HepG2 (cell line): ENCODE results near the gene TMEM95. TPM values are rescaled to one million over a fixed set of nuclear protein-coding genes. Genes with fewer than 3 reads are reported as not detected.

ENCODE experiments used
- ARID2 ChIP-seq: sonication (generic); formaldehyde crosslinking; IDR thresholded peaks from 2 replicates; pipeline ENCODE4 v1.8.1; 2022; ENCODE audit warnings: mild to moderate bottlenecking, missing genetic modification reagents, borderline replicate concordance
- HNF1B ChIP-seq: sonication (generic); formaldehyde crosslinking; IDR thresholded peaks from 2 replicates; pipeline ENCODE4 v1.5.1; 2020; ENCODE audit warnings: mild to moderate bottlenecking, moderate library complexity, missing genetic modification reagents
- HNRNPL ChIP-seq: fragments of 200-400 bp; formaldehyde crosslinking; IDR thresholded peaks from 2 replicates; pipeline ENCODE4 v1.6.1; 2017; ENCODE audit warnings: mild to moderate bottlenecking, low read depth, low read length
- KLF11 ChIP-seq: IDR thresholded peaks from 2 replicates; pipeline ENCODE4 v1.6.1; 2016; ENCODE audit warnings: missing compliant biosample characterization
- PAF1 ChIP-seq: IDR thresholded peaks from 2 replicates; pipeline ENCODE4 v1.6.1; 2016; ENCODE audit warnings: missing genetic modification reagents, missing compliant biosample characterization
- PBX3 ChIP-seq: sonication (generic); formaldehyde crosslinking; IDR thresholded peaks from 2 replicates; pipeline ENCODE4 v1.8.1; 2023; ENCODE audit warnings: missing genetic modification reagents, inconsistent platforms, borderline replicate concordance
- RBFOX2 ChIP-seq: fragments of 200-400 bp; formaldehyde crosslinking; IDR thresholded peaks from 2 replicates; pipeline ENCODE4 v1.6.1; 2017; ENCODE audit warnings: low read depth, mild to moderate bottlenecking, low read length
- SATB2 ChIP-seq: sonication (generic); formaldehyde crosslinking; IDR thresholded peaks from 2 replicates; pipeline ENCODE4 v1.5.0; 2020; ENCODE audit warnings: missing genetic modification reagents
- SKIL ChIP-seq: sonication (generic); formaldehyde crosslinking; IDR thresholded peaks from 2 replicates; pipeline ENCODE4 v1.8.0; 2022; ENCODE audit warnings: missing genetic modification reagents, mild to moderate bottlenecking, moderate library complexity, borderline replicate concordance
- TERF1 ChIP-seq: sonication (generic); formaldehyde crosslinking; IDR thresholded peaks from 2 replicates; pipeline ENCODE4 v1.8.0; 2022; ENCODE audit warnings: mild to moderate bottlenecking, missing genetic modification reagents, moderate library complexity
- TRIM22 ChIP-seq: fragments of 450-650 bp; IDR thresholded peaks from 2 replicates; pipeline ENCODE4 v1.6.1; 2017
- YY1 ChIP-seq: IDR thresholded peaks from 2 replicates; pipeline ENCODE4 v1.6.1; 2011; ENCODE audit warnings: low read length, low read depth, moderate library complexity, mild to moderate bottlenecking; ENCODE audit not compliant: insufficient read depth, insufficient replicate concordance
- ZNF143 ChIP-seq: sonication (generic); formaldehyde crosslinking; IDR thresholded peaks from 2 replicates; pipeline ENCODE4 v1.4.0; 2020; ENCODE audit warnings: missing genetic modification reagents
- ZNF224 ChIP-seq: sonication (generic); formaldehyde crosslinking; IDR thresholded peaks from 2 replicates; pipeline ENCODE4 v1.5.0; 2020; ENCODE audit warnings: mild to moderate bottlenecking, missing genetic modification reagents
- ZNF441 ChIP-seq: sonication (generic); formaldehyde crosslinking; IDR thresholded peaks from 2 replicates; pipeline ENCODE4 v1.7.0; 2021; ENCODE audit warnings: missing genetic modification reagents, borderline replicate concordance
- ZNF460 ChIP-seq: sonication (generic); formaldehyde crosslinking; IDR thresholded peaks from 2 replicates; pipeline ENCODE4 v1.5.1; 2020; ENCODE audit warnings: missing genetic modification reagents, mild to moderate bottlenecking, borderline replicate concordance
- ZNF484 ChIP-seq: sonication (generic); formaldehyde crosslinking; IDR thresholded peaks from 2 replicates; pipeline ENCODE4 v1.5.1; 2020; ENCODE audit warnings: mild to moderate bottlenecking, low read depth, missing genetic modification reagents, borderline replicate concordance
- ZNF580 ChIP-seq: IDR thresholded peaks from 2 replicates; pipeline ENCODE4 v1.6.1; 2016; ENCODE audit warnings: low read depth, borderline replicate concordance
- ZNF589 ChIP-seq: sonication (generic); formaldehyde crosslinking; conservative IDR thresholded peaks from 2 replicates; pipeline ENCODE4 v1.8.0; 2022; ENCODE audit warnings: mild to moderate bottlenecking, moderate library complexity, missing genetic modification reagents
- ZNF749 ChIP-seq: sonication (generic); formaldehyde crosslinking; IDR thresholded peaks from 2 replicates; pipeline ENCODE4 v1.8.0; 2022; ENCODE audit warnings: mild to moderate bottlenecking, missing genetic modification reagents, moderate library complexity, borderline replicate concordance
- ZNF816 ChIP-seq: sonication (generic); formaldehyde crosslinking; IDR thresholded peaks from 2 replicates; pipeline ENCODE4 v1.8.0; 2022; ENCODE audit warnings: missing genetic modification reagents, mild to moderate bottlenecking, borderline replicate concordance
- ZNF883 ChIP-seq: sonication (generic); formaldehyde crosslinking; IDR thresholded peaks from 2 replicates; pipeline ENCODE4 v1.5.1; 2020; ENCODE audit warnings: mild to moderate bottlenecking, missing genetic modification reagents; ENCODE audit errors: not compliant biosample characterization
- polyA plus RNA-seq, 8 experiments: library from polyadenylated mRNA; depleted of rRNA in 3 of 8; stranded (reverse) in 7 of 8; unstranded in 1 of 8; fragments of >200 nt; fragmentation: Illumina TruSeq in 4 of 8; extraction: Trizol in 4 of 8; gene quantifications; 2 replicates each; pipeline versions ENCODE4 v1.2.1 to v1.2.3, GENCODE V29; 2011 to 2016; ENCODE audit warnings: low read depth in 4 of 8, missing spikeins in 1 of 8, mixed read lengths in 1 of 8; ENCODE audit not compliant: insufficient read depth in 1 of 8
- total RNA-seq, 5 experiments: library from RNA; depleted of rRNA; stranded (reverse); fragments of >200 nt; fragmentation: Illumina TruSeq; extraction: Trizol; gene quantifications; 2 replicates each; pipeline ENCODE4 v1.2.3, GENCODE V29; 2016; ENCODE audit warnings: low read depth in 1 of 5

Gene TMEM95
- total and polyA plus RNA-seq, 2 of the 13 experiments (the other 11 are each of a cell fraction or from before 2014, with no cell fraction given): not detected

- TF ChIP-seq ZNF224 (no peak), HNRNPL (no peak), RBFOX2 (no peak), ZNF816 (CRISPR knock-in tag) (no peak), TRIM22 (no peak), ZNF441 (CRISPR knock-in tag) (no peak), YY1 (no peak), SKIL (CRISPR knock-in tag) (no peak), TERF1 (CRISPR knock-in tag) (no peak), PAF1 (CRISPR knock-in tag) (no peak), ZNF143 (CRISPR knock-in tag) (0 out of 2 replicates have a peak, but pooled peaks have one; percentile 10), KLF11 (CRISPR knock-in tag) (no peak), ZNF883 (CRISPR knock-in tag) (no peak), PBX3 (CRISPR knock-in tag) (no peak), ZNF460 (CRISPR knock-in tag) (no peak), ZNF580 (CRISPR knock-in tag) (no peak), SATB2 (CRISPR knock-in tag) (no peak), ZNF484 (CRISPR knock-in tag) (no peak), ZNF589 (no peak), ARID2 (CRISPR knock-in tag) (0 out of 2 replicates have a peak, but pooled peaks have one; percentile 41), HNF1B (CRISPR knock-in tag) (no peak), ZNF749 (CRISPR knock-in tag) (no peak)
These were observed 48.2 kb downstream of the TMEM95 start (continued) for GRCh38 chr17:7403043-7403726.
